OCI-LY1 (cell line): ENCODE data around the gene KL.

Experiments
- H2AFZ ChIP-seq: fragments of 200-600 bp; sonication (generic), shearing (Covaris generic); 2 replicates; pipeline ENCODE4 v1.6.0; 2014; ENCODE audit warnings: antibody characterized with exemption, mild to moderate bottlenecking, low read length
- H3F3A ChIP-seq: fragments of 200-600 bp; sonication (generic), shearing (Covaris generic); 2 replicates; pipeline ENCODE4 v1.6.0; 2014; ENCODE audit warnings: mild to moderate bottlenecking, antibody characterized with exemption, low read length, moderate library complexity; ENCODE audit not compliant: insufficient read depth
- H3K27ac ChIP-seq: fragments of 200-600 bp; sonication (generic); 2 replicates; pipeline ENCODE4 v1.5.1; 2014; ENCODE audit warnings: low read length, mixed run types, mild to moderate bottlenecking, low read depth; ENCODE audit not compliant: poor library complexity, severe bottlenecking
- H3K27me3 ChIP-seq: fragments of 200-600 bp; sonication (generic); 2 replicates; pipeline ENCODE4 v1.6.0; 2014; ENCODE audit warnings: antibody characterized with exemption, mild to moderate bottlenecking, low read length, moderate library complexity; ENCODE audit not compliant: insufficient read depth
- H3K36me3 ChIP-seq: fragments of 200-600 bp; sonication (generic); 2 replicates; pipeline ENCODE4 v1.6.1; 2014; ENCODE audit warnings: mild to moderate bottlenecking, antibody characterized with exemption, low read length, moderate library complexity, mixed read lengths; ENCODE audit not compliant: insufficient read depth
- H3K4me1 ChIP-seq: fragments of 200-600 bp; sonication (generic); 2 replicates; pipeline ENCODE4 v1.5.1; 2014; ENCODE audit warnings: mild to moderate bottlenecking, low read length, moderate library complexity; ENCODE audit not compliant: insufficient read depth, severe bottlenecking
- H3K4me2 ChIP-seq: fragments of 200-600 bp; sonication (generic), shearing (Covaris generic); 2 replicates; pipeline ENCODE4 v1.6.1; 2014; ENCODE audit warnings: low read length
- H3K4me3 ChIP-seq: fragments of 200-600 bp; sonication (generic); 2 replicates; pipeline ENCODE4 v1.5.1; 2014; ENCODE audit warnings: low read length, low read depth, mild to moderate bottlenecking, mixed read lengths; ENCODE audit not compliant: poor library complexity, severe bottlenecking
- H3K79me2 ChIP-seq: fragments of 200-600 bp; shearing (Covaris generic); 2 replicates; pipeline ENCODE4 v1.6.1; 2016; ENCODE audit warnings: mixed run types, low read length, mixed read lengths; ENCODE audit not compliant: insufficient read depth
- H3K9ac ChIP-seq: fragments of 200-600 bp; sonication (generic), shearing (Covaris generic); 2 replicates; pipeline ENCODE4 v1.6.1; 2014; ENCODE audit warnings: mild to moderate bottlenecking, low read length, mixed read lengths
- H3K9me2 ChIP-seq: fragments of 200-600 bp; sonication (generic), shearing (Covaris generic); 2 replicates; pipeline ENCODE4 v1.6.1; 2014; ENCODE audit warnings: low read depth, mild to moderate bottlenecking, low read length, mixed read lengths
- H3K9me3 ChIP-seq: fragments of 200-600 bp; shearing (Covaris generic); 2 replicates; pipeline ENCODE4 v1.6.1; 2014; ENCODE audit warnings: low read length, mixed read lengths
- H4K20me1 ChIP-seq: fragments of 200-600 bp; sonication (generic), shearing (Covaris generic); 2 replicates; pipeline ENCODE4 v1.6.0; 2016; ENCODE audit warnings: mild to moderate bottlenecking, low read length; ENCODE audit not compliant: insufficient read depth
- CTCF ChIP-seq: fragments of 200-600 bp; sonication (generic), shearing (Covaris generic); IDR thresholded peaks from 2 replicates; pipeline ENCODE4 v1.5.1; 2017; ENCODE audit warnings: mild to moderate bottlenecking, antibody characterized with exemption, low read length, moderate library complexity, mixed read lengths
- EZH2 ChIP-seq: fragments of 200-600 bp; sonication (generic), shearing (Covaris generic); IDR thresholded peaks from 2 replicates; pipeline ENCODE4 v1.8.0; 2017; ENCODE audit warnings: borderline replicate concordance, mixed run types, mild to moderate bottlenecking, antibody characterized with exemption, low read length, moderate library complexity, mixed read lengths

KL gene

GRCh38 chr13:33076001-33076992 is 60.1 kb downstream of the KL start:
- no peaks in the 10 kb centered on the region for H3K79me2 ChIP-seq
- no peaks in the 10 kb centered on the region for H3K9me2 ChIP-seq
- TF ChIP-seq EZH2 (no peak), CTCF (no peak)
- H3K9me3 ChIP-seq, result no peaks in the 10 kb centered on the region
- H3K9ac ChIP-seq, result no peak overlapping the region
- H3K27ac ChIP-seq, result no peak overlapping the region
- no peaks in the 10 kb centered on the region for H3K27me3 ChIP-seq
- H3F3A ChIP-seq, result no peaks in the 10 kb centered on the region
- H3K4me1 ChIP-seq, result peaks cover 15% of the 10 kb centered on the region
- H2AFZ ChIP-seq, result no peak overlapping the region
- no peaks in the 10 kb centered on the region for H4K20me1 ChIP-seq
- H3K4me2 ChIP-seq, result no peak overlapping the region
- no peak overlapping the region for H3K4me3 ChIP-seq
- H3K36me3 ChIP-seq, result no peaks in the 10 kb centered on the region

GRCh38 chr13:33078263-33078662 is 62.0 kb downstream of the KL start:
- no peak overlapping the region for H3K27ac ChIP-seq
- H3F3A ChIP-seq, result no peaks in the 10 kb centered on the region
- H3K4me1 ChIP-seq, result peaks cover 20% of the 10 kb centered on the region
- H4K20me1 ChIP-seq, result no peaks in the 10 kb centered on the region
- no peak overlapping the region for H3K4me2 ChIP-seq
- no peaks in the 10 kb centered on the region for H3K27me3 ChIP-seq
- H3K79me2 ChIP-seq, result no peaks in the 10 kb centered on the region
- H3K4me3 ChIP-seq, result no peak overlapping the region
- no peaks in the 10 kb centered on the region for H3K9me2 ChIP-seq
- TF ChIP-seq EZH2, result no peak
- no peak for TF ChIP-seq CTCF
- H3K9ac ChIP-seq, result no peak overlapping the region
- H3K9me3 ChIP-seq, result no peaks in the 10 kb centered on the region
- no peak overlapping the region for H2AFZ ChIP-seq
- H3K36me3 ChIP-seq, result no peaks in the 10 kb centered on the region

GRCh38 chr13:33079960-33080359 is 63.7 kb downstream of the KL start:
- Histone ChIP-seq H3F3A (no peaks in the 10 kb centered on the region), H3K4me1 (peaks cover 20% of the 10 kb centered on the region), H2AFZ (no peak overlapping the region), H3K36me3 (no peaks in the 10 kb centered on the region), H3K4me2 (no peak overlapping the region), H4K20me1 (no peaks in the 10 kb centered on the region), H3K9me2 (no peaks in the 10 kb centered on the region), H3K79me2 (no peaks in the 10 kb centered on the region), H3K9ac (no peak overlapping the region), H3K27ac (no peak overlapping the region), H3K9me3 (no peaks in the 10 kb centered on the region), H3K4me3 (no peak overlapping the region), H3K27me3 (no peaks in the 10 kb centered on the region)
- TF ChIP-seq CTCF, result no peak
- TF ChIP-seq EZH2, result no peak
